ENCODE data around the gene APC. TPM values are rescaled to one million over a fixed set of nuclear protein-coding genes. Genes with fewer than 3 reads are reported as not detected.

APC gene
- polyA plus RNA-seq, 1 experiment, result 14.7 TPM

GRCh38 chr5:112822456-112822855 is 84.8 kb downstream of the APC start:
- no peak overlapping the region for H3K4me3 ChIP-seq (ENCODE audit: low read depth, low read length)
- H3K36me3 ChIP-seq (ENCODE audit: control insufficient read depth, insufficient read depth, low read length), result peaks cover 2% of the 10 kb centered on the region; the same call in 1 of the 2 replicates
- ChIA-PET CTCF (interaction anchor here (1.3 kb wide), 1 partner anchor 17 kb away, joined by 3 read pairs; no protein-coding TSS in a partner anchor), POLR2A (no interaction called here)
- H3K27me3 ChIP-seq (ENCODE audit: control insufficient read depth, insufficient read depth, low read length), result no peaks in the 10 kb centered on the region
- TF ChIP-seq, protein P1, sequence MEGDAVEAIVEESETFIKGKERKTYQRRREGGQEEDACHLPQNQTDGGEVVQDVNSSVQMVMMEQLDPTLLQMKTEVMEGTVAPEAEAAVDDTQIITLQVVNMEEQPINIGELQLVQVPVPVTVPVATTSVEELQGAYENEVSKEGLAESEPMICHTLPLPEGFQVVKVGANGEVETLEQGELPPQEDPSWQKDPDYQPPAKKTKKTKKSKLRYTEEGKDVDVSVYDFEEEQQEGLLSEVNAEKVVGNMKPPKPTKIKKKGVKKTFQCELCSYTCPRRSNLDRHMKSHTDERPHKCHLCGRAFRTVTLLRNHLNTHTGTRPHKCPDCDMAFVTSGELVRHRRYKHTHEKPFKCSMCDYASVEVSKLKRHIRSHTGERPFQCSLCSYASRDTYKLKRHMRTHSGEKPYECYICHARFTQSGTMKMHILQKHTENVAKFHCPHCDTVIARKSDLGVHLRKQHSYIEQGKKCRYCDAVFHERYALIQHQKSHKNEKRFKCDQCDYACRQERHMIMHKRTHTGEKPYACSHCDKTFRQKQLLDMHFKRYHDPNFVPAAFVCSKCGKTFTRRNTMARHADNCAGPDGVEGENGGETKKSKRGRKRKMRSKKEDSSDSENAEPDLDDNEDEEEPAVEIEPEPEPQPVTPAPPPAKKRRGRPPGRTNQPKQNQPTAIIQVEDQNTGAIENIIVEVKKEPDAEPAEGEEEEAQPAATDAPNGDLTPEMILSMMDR (IDR thresholded peaks at IDR 0.05; ENCODE audit: insufficient read depth, low read depth, low read length), result no peak
- DNase-seq (ENCODE audit: low read depth), result no peak

DNA sequence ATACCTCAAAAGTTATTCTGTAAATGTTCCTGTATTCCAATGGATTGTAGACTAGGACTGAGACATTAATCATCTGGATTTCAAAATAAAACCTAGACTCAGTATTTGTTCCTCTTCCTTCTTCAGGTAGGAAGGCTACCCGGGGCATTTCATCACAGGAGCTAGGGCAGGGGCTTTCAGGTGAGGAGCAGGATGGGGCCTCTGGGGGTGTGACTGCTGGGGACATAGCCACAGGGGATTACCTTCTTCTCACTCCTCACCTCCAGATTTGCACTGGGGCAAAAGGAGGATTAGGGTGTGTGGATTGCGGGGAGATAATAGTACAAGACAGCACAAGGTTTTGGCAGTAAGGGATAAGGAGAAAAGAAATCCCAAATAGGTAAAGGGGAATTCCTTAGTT is 85.5 kb downstream of the APC start:
- CTCF ChIA-PET, result no interaction called here

DNA sequence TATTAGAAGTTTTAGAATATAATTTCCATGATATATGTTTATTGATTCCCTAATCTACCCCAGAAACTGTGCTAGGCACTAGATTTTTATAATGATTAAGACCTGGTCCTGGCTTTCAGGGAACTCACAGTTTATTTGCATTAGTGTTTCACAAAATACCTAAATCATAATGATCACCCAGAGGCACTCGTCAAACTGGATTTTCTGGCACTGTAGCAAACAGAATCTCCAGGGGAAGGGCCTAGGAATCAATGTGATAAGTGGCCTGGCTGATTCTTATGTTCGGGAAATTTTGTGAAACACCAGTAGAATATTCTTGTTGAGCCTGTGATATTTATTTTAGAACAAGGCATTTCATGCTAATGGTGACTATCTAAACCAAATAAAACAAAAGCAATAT is 86.0 kb downstream of the APC start:
- DNase-seq (ENCODE audit: low read depth), result no peak
- Histone ChIP-seq H3K4me3 (ENCODE audit: low read depth, low read length) (no peak overlapping the region), H3K36me3 (ENCODE audit: control insufficient read depth, insufficient read depth, low read length) (peaks cover 6% of the 10 kb centered on the region; the same call in 1 of the 2 replicates), H3K27me3 (ENCODE audit: control insufficient read depth, insufficient read depth, low read length) (no peaks in the 10 kb centered on the region)
- TF ChIP-seq, protein P1 (IDR thresholded peaks at IDR 0.05; ENCODE audit: insufficient read depth, low read depth, low read length), result no peak
- ChIA-PET CTCF (no interaction called here), POLR2A (no interaction called here)

More for the DNA sequence above, 85.5 kb downstream of the APC start:
- no peak for DNase-seq (ENCODE audit: low read depth)
- no peak overlapping the region for H3K4me3 ChIP-seq (ENCODE audit: low read depth, low read length)
- TF ChIP-seq, protein P1 (IDR thresholded peaks at IDR 0.05; ENCODE audit: insufficient read depth, low read depth, low read length), result no peak
- POLR2A ChIA-PET, result no interaction called here
- peaks cover 5% of the 10 kb centered on the region; the same call in 1 of the 2 replicates for H3K36me3 ChIP-seq (ENCODE audit: control insufficient read depth, insufficient read depth, low read length)
- no peaks in the 10 kb centered on the region for H3K27me3 ChIP-seq (ENCODE audit: control insufficient read depth, insufficient read depth, low read length)

GRCh38 chr5:112824197-112824596 is 86.5 kb downstream of the APC start:
- Histone ChIP-seq H3K36me3 (ENCODE audit: control insufficient read depth, insufficient read depth, low read length) (peaks cover 6% of the 10 kb centered on the region; the same call in 1 of the 2 replicates), H3K4me3 (ENCODE audit: low read depth, low read length) (no peak overlapping the region), H3K27me3 (ENCODE audit: control insufficient read depth, insufficient read depth, low read length) (no peaks in the 10 kb centered on the region)
- ChIA-PET POLR2A (no interaction called here), CTCF (no interaction called here)
- TF ChIP-seq, protein P1 (IDR thresholded peaks at IDR 0.05; ENCODE audit: insufficient read depth, low read depth, low read length), result no peak
- no peak for DNase-seq (ENCODE audit: low read depth)

DNA sequence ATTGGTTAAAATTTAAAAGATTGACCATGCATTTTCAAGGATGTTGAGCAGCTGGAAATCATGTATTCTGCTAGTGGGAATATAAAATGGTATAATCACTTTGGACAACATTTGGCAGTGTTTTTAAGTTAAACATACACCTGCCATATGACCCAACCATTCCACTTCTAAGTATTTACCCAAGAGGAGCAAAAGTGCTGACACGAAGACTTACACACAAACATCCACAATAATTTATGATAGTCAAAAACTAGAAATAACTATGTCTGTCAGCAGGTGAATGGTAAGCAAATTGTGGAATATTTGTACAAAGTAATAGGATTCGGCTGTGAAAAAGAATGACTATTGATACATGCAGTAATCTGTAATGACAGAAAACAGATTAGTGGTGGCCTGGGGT is 92.7 kb downstream of the APC start:
- Histone ChIP-seq H3K27me3 (ENCODE audit: control insufficient read depth, insufficient read depth, low read length) (no peaks in the 10 kb centered on the region), H3K4me3 (ENCODE audit: low read depth, low read length) (no peak overlapping the region), H3K36me3 (ENCODE audit: control insufficient read depth, insufficient read depth, low read length) (peaks cover 4% of the 10 kb centered on the region; the same call in 1 of the 2 replicates)
- no peak for DNase-seq (ENCODE audit: low read depth)
- CTCF ChIA-PET, result interaction anchor here (0.6 to 1.7 kb wide), 3 partner anchors 10 to 97 kb away, joined by 3 to 4 read pairs (median 3); no protein-coding TSS in a partner anchor
- TF ChIP-seq, protein P1 (IDR thresholded peaks at IDR 0.05; ENCODE audit: insufficient read depth, low read depth, low read length), result no peak
- POLR2A ChIA-PET, result no interaction called here
